Caco-2 (cell line): ENCODE results near the gene AQP5. TPM values are rescaled to one million over a fixed set of nuclear protein-coding genes. Genes with fewer than 3 reads are reported as not detected.

Source experiments
- BruUV-seq: library from RNA; stranded (reverse); fragments of 400-500 nt; replicated peaks from 2 replicates; lab custom pipeline; 2021; lab: Mats Ljungman, UMichigan
- CTCF ChIA-PET: fragments of 300-600 bp; sonication (Branson Sonifier 250); formaldehyde crosslinking; loops from one replicate; lab custom pipeline; 2022; ENCODE audit warnings: antibody characterized with exemption; lab: Charles Lee
- POLR2A ChIA-PET: fragments of 300-600 bp; sonication (Branson Sonifier 250); formaldehyde crosslinking; loops from one replicate; lab custom pipeline; 2022; ENCODE audit warnings: antibody characterized with exemption; lab: Charles Lee
- DNase-seq, 2 experiments: peaks; one replicate each; pipeline versions ENCODE4 v3.0.0 to v3.0.0-alpha.2; 2020 to 2022
- H3K27me3 ChIP-seq: replicated peaks from 2 replicates; pipeline ENCODE4 v1.6.0; 2011; ENCODE audit warnings: low read length; ENCODE audit not compliant: control insufficient read depth, insufficient read depth
- H3K36me3 ChIP-seq: 2 replicates; pipeline ENCODE4 v1.5.1; 2011; ENCODE audit warnings: low read length; ENCODE audit not compliant: control insufficient read depth, insufficient read depth
- H3K4me1 ChIP-seq: fragments of 250-450 bp; sonication (Bioruptor Pico); 2 replicates; pipeline ENCODE4 v1.5.1; 2020; ENCODE audit warnings: mild to moderate bottlenecking
- H3K4me3 ChIP-seq: 2 replicates; pipeline ENCODE4 v1.5.1; 2011; ENCODE audit warnings: low read depth, mild to moderate bottlenecking, control low read depth, low read length
- H3K9me3 ChIP-seq: fragments of 250-450 bp; sonication (Bioruptor Pico); 2 replicates; pipeline ENCODE4 v1.5.1; 2020; ENCODE audit warnings: mild to moderate bottlenecking, moderate library complexity
- H3K27ac Mint-ChIP-seq: one replicate; pipeline ENCODE4 v1.8.0; 2022; ENCODE audit warnings: mixed read lengths; ENCODE audit not compliant: unreplicated experiment
- H3K27me3 Mint-ChIP-seq: one replicate; pipeline ENCODE4 v1.8.0; 2022; ENCODE audit warnings: mixed read lengths; ENCODE audit not compliant: insufficient read depth, unreplicated experiment
- H3K36me3 Mint-ChIP-seq: one replicate; pipeline ENCODE4 v1.8.0; 2022; ENCODE audit warnings: mild to moderate bottlenecking, mixed read lengths; ENCODE audit not compliant: insufficient read depth, unreplicated experiment
- H3K4me1 Mint-ChIP-seq: one replicate; pipeline ENCODE4 v1.8.0; 2022; ENCODE audit warnings: low read depth, mixed read lengths; ENCODE audit not compliant: unreplicated experiment
- H3K4me3 Mint-ChIP-seq: one replicate; pipeline ENCODE4 v1.8.0; 2022; ENCODE audit warnings: mild to moderate bottlenecking, moderate library complexity, mixed read lengths; ENCODE audit not compliant: unreplicated experiment
- H3K9me3 Mint-ChIP-seq: one replicate; pipeline ENCODE4 v1.8.0; 2022; ENCODE audit warnings: mixed read lengths; ENCODE audit not compliant: unreplicated experiment
- CTCF ChIP-seq, 2 experiments: fragments of 200-600 bp in 1 of 2; IDR thresholded peaks; 1 replicate in 1 of 2; 2 replicates in 1 of 2; pipeline versions ENCODE4 v1.5.1 to v1.8.0; 2011 to 2022; ENCODE audit warnings: antibody characterized with exemption in 1 of 2, control low read depth in 1 of 2, inconsistent platforms in 1 of 2, low read depth in 1 of 2, low read length in 1 of 2, mild to moderate bottlenecking in 1 of 2, moderate library complexity in 1 of 2; ENCODE audit not compliant: insufficient read depth in 1 of 2, severe bottlenecking in 1 of 2, unreplicated experiment in 1 of 2
- intact Hi-C: fragments of 100-400 bp; cut with micrococcal nuclease; formaldehyde crosslinking; loops from one replicate; pipeline ENCODE4 v1.10.0; 2022; ENCODE audit not compliant: unreplicated experiment
- total RNA-seq: library from RNA; stranded (reverse); gene quantifications from 2 replicates; pipeline ENCODE4 v1.2.3, GENCODE V29; 2022

The AQP5 gene
- total RNA-seq, 1 experiment from 2014 or later, result not detected

GRCh38 chr12:49950273-49951251, 11.1 kb upstream of the AQP5 start, which contains the start of gene AQP2:
Gene AQP2 (plus strand): TSS chr12:49950737. CDS start chr12:49950831, 94 bp downstream.
- no peak for DNase-seq
- ChIA-PET CTCF (interaction anchor here (0.7 to 1.1 kb wide), 2 partner anchors 11 to 17 kb away, joined by 5 read pairs; no protein-coding TSS in a partner anchor), POLR2A (no interaction called here)
- Histone ChIP-seq H3K4me3 (no peak within 1 kb of the TSS), H3K9me3 (no peaks in the 10 kb centered on the region), H3K36me3 (no peaks in the 10 kb centered on the region), H3K4me1 (peaks cover 5% of the 10 kb centered on the region; the same call in 1 of the 2 replicates), H3K27me3 (no peaks in the 10 kb centered on the region)
- no peak for TF ChIP-seq CTCF (IDR thresholded peaks at IDR 0.05; ENCODE audit: insufficient read depth in 1 of 2, low read depth in 1 of 2, low read length in 1 of 2, severe bottlenecking in 1 of 2, unreplicated experiment in 1 of 2)
- BruUV-seq, result no TSS peak
- Mint-ChIP-seq H3K27ac (no peak within 1 kb of the TSS), H3K4me3 (no peak within 1 kb of the TSS), H3K27me3 (no peaks in the 10 kb centered on the region), H3K36me3 (peaks cover 3% of the 10 kb centered on the region), H3K4me1 (peaks cover 9% of the 10 kb centered on the region), H3K9me3 (no peaks in the 10 kb centered on the region)
- intact Hi-C loops, result loop anchor here (5.0 kb wide), 1 partner anchor 83 kb away; no protein-coding TSS in a partner anchor

DNA sequence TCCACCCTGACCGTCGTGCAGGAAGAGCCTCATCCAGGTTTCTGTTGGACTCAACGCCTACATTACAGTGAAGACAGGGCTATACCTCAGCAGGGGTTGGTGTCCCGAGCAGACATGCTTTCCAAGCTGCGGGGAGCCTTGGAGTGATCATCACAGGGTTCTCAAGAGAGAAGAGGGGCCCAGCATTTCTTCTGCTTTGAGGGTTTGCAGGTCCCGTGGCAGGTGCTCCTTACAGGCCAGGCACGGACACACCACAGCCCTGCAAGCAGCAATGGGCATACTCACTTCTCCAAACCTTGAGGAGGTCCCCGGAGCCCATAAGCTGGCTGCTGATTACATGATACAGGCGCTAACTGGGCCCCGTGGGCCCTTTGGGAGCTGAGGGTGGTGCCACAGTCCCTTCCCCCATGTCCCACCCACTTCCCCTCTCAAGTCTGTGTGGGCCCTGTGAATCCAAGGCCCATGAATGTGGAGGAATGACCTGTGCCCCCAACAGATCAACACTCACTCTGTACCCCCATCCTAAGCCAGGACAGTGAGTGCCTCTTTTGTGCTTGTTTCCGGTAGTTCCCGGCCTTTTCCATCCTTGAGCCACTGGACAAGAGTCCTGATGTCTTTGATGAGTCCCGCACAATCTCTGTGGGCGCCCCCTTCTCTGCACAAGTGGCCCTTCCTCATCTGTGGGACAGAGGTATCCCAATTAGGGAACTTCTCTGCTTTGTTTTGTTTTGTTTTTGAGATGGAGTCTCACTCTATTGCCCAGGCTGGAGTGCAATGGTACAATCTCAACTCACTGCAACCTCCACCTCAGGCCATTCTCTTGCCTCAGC, 10.0 kb upstream of the AQP5 start:
- Histone ChIP-seq H3K4me1 (no peaks in the 10 kb centered on the region), H3K27me3 (no peaks in the 10 kb centered on the region), H3K36me3 (no peaks in the 10 kb centered on the region), H3K4me3 (no peak overlapping the region), H3K9me3 (no peaks in the 10 kb centered on the region)
- H3K9me3 Mint-ChIP-seq, result no peaks in the 10 kb centered on the region
- no peak for DNase-seq
- H3K4me3 Mint-ChIP-seq, result no peak overlapping the region
- no peaks in the 10 kb centered on the region for H3K27me3 Mint-ChIP-seq
- H3K27ac Mint-ChIP-seq, result no peak overlapping the region
- BruUV-seq, result no TSS peak
- TF ChIP-seq CTCF (IDR thresholded peaks at IDR 0.05; ENCODE audit: insufficient read depth in 1 of 2, low read depth in 1 of 2, low read length in 1 of 2, severe bottlenecking in 1 of 2, unreplicated experiment in 1 of 2), result no peak
- no peaks in the 10 kb centered on the region for H3K36me3 Mint-ChIP-seq
- no peaks in the 10 kb centered on the region for H3K4me1 Mint-ChIP-seq
- intact Hi-C loops, result loop anchor here (5.0 kb wide), 1 partner anchor 84 kb away; no protein-coding TSS in a partner anchor
- ChIA-PET POLR2A (no interaction called here), CTCF (no interaction called here)
